ENCODE results near the gene RNF187. TPM values are rescaled to one million over a fixed set of nuclear protein-coding genes. Genes with fewer than 3 reads are reported as not detected.

The RNF187 gene
- total RNA-seq, 4 donors from 2014 or later: 55.6 to 99.6 (median 57.7) TPM

GRCh38 chr1:228540161-228540917, 53.2 kb downstream of the RNF187 start:
- Histone ChIP-seq H3K27me3 (peaks cover 9% of the 10 kb centered on the region), H3K4me3 (no peak overlapping the region), H3K4me1 (no peaks in the 10 kb centered on the region), H3K27ac (no peak overlapping the region), H3K9me3 (no peaks in the 10 kb centered on the region), H3K36me3 (no peaks in the 10 kb centered on the region)
- DNase-seq (ENCODE audit: low spot score in 2 of 2): peak; percentile 13 to 21
- no peak for TF ChIP-seq EP300 (IDR thresholded peaks at IDR 0.05)
- no peak for TF ChIP-seq POLR2AphosphoS5 (IDR thresholded peaks at IDR 0.05)
- no peak for TF ChIP-seq POLR2A (IDR thresholded peaks at IDR 0.05)
- TF ChIP-seq CTCF (IDR thresholded peaks at IDR 0.05): no peak
- WGBS: 54% methylated on average over 9 of the region's 9 CpGs

DNA sequence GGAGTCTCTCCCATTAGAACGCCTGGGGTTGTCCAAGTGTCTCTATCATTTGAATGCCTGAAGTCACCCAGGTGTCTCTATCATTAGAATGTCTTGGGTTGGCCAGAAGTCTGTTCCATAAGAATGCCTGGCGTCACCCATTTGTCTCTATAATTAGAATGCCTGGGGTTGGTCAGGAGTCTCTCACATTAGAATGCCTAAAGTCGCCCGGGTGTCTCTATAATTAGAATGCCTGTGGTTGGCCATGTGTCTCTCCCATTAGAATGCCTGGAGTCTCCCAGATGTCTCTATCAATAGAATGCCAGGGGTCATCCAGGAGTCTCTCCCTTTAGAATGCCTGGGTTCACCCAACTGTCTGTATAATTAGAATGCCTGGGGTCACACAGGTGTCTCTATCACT, 54.5 kb downstream of the RNF187 start:
- TF ChIP-seq EP300 (IDR thresholded peaks at IDR 0.05): no peak
- TF ChIP-seq POLR2A (IDR thresholded peaks at IDR 0.05): no peak
- no peak for TF ChIP-seq POLR2AphosphoS5 (IDR thresholded peaks at IDR 0.05)
- no peak for TF ChIP-seq CTCF (IDR thresholded peaks at IDR 0.05)
- Histone ChIP-seq H3K27me3 (peaks cover 9% of the 10 kb centered on the region), H3K9me3 (no peaks in the 10 kb centered on the region), H3K27ac (no peak overlapping the region), H3K4me1 (no peaks in the 10 kb centered on the region), H3K36me3 (no peaks in the 10 kb centered on the region), H3K4me3 (no peak overlapping the region)
- WGBS: 60% methylated on average over 2 of the region's 4 CpGs
- DNase-seq (ENCODE audit: low spot score in 2 of 2): peak; percentile 7 to 11

- Histone ChIP-seq H3K9me3 (no peaks in the 10 kb centered on the region), H3K4me1 (no peaks in the 10 kb centered on the region), H3K36me3 (no peaks in the 10 kb centered on the region), H3K27ac (no peak overlapping the region), H3K27me3 (peaks cover 9% of the 10 kb centered on the region), H3K4me3 (no peak overlapping the region)
- WGBS: 33% methylated on average over 1 of the region's 2 CpGs
- TF ChIP-seq EP300 (IDR thresholded peaks at IDR 0.05): no peak
- no peak for TF ChIP-seq POLR2A (IDR thresholded peaks at IDR 0.05)
- no peak for TF ChIP-seq POLR2AphosphoS5 (IDR thresholded peaks at IDR 0.05)
- no peak for TF ChIP-seq CTCF (IDR thresholded peaks at IDR 0.05)
- peak in 1 of 2 donors; percentile 48 for DNase-seq (ENCODE audit: low spot score in 2 of 2)
Measured at GRCh38 chr1:228542376-228542775, 55.2 kb downstream of the RNF187 start.

DNA sequence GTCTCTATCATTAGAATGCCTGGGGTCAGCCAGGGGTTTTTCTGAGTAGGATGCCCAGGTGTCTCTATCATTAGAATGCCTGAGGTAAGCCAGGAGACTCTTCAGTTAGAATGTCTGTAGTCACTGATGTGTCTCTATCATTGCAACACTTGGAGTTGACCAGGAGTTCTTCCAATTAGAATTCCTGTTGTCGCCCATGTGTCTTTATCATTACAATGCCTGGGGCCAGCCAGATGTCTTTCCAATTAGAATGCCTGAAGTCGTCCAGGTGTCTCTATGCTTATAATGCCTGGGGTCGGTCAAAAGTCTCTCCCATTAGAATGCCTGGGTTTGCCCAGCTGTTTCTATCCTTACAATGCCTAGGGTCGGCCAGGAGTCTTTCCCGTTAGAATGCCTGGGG, 55.8 kb downstream of the RNF187 start:
- H3K4me3 ChIP-seq: no peak overlapping the region
- H3K27me3 ChIP-seq: peaks cover 10% of the 10 kb centered on the region
- H3K9me3 ChIP-seq: no peaks in the 10 kb centered on the region
- no peaks in the 10 kb centered on the region for H3K36me3 ChIP-seq
- H3K27ac ChIP-seq: no peak overlapping the region
- WGBS: 80% methylated on average over 4 of the region's 5 CpGs
- H3K4me1 ChIP-seq: no peaks in the 10 kb centered on the region
- no peak for TF ChIP-seq POLR2A (IDR thresholded peaks at IDR 0.05)
- DNase-seq (ENCODE audit: low spot score in 2 of 2): peak; percentile 1 to 20

DNA sequence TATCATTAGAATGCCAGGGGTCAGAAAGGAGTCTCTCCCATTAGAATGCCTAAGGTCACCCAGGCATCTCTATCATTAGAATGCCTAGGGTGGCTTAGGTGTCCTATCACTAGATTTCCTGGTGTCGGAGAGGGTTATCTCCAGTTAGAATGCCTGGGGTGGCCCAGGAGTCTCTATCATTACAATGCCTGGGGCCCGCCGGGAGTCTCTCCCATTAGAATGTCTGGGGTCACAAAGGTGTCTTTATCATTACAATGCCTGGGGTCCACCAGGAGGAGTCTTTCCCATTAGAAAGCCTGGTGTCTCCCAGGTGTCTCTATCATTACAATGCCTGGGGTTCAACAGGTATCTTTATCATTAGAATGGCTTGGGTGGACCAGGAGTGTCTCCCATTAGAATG, 56.2 kb downstream of the RNF187 start:
- no peak overlapping the region for H3K27ac ChIP-seq
- TF ChIP-seq POLR2AphosphoS5 (IDR thresholded peaks at IDR 0.05) (no peak), POLR2A (IDR thresholded peaks at IDR 0.05) (no peak), CTCF (IDR thresholded peaks at IDR 0.05) (no peak), EP300 (IDR thresholded peaks at IDR 0.05) (no peak)
- no peaks in the 10 kb centered on the region for H3K4me1 ChIP-seq
- no peak overlapping the region for H3K4me3 ChIP-seq
- WGBS: 67% methylated on average over 1 of the region's 3 CpGs
- DNase-seq (ENCODE audit: low spot score in 2 of 2): peak; percentile 6 to 45
- peaks cover 13% of the 10 kb centered on the region for H3K27me3 ChIP-seq
- H3K36me3 ChIP-seq: no peaks in the 10 kb centered on the region
- no peaks in the 10 kb centered on the region for H3K9me3 ChIP-seq
